ENCODE results near the gene NCK2. TPM values are rescaled to one million over a fixed set of nuclear protein-coding genes. Genes with fewer than 3 reads are reported as not detected.

NCK2 gene
- polyA plus RNA-seq, 1 of the 3 experiments (the other 2 are of a cell fraction): 42.8 TPM

DNA sequence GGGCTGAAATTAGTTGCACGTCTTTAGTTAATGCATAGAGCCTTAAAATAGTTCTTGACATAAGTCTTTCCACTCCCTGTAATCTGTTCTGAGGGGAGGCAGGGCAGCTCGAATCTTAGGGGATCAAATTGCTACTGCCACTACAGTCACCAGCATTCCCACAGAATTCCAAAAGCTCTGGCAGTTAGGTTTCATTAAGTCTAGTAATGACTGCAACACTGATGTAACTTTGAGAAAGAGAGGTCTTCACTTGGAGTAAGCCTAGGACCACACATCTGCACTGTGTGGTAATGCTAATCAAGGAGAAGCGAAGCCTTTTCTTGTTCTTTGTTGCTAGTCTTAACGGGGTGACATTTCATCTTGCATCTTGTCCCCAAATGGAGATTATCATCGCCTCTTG, 19.3 kb upstream of the NCK2 start:
- Histone ChIP-seq H3K27ac (ENCODE audit: low read depth in 2 of 2, low read length in 1 of 2) (no peak overlapping the region), H3K9ac (no peak overlapping the region), H3F3A (replicated peaks; ENCODE audit: insufficient read depth) (no peaks in the 10 kb centered on the region), H3K4me3 (ENCODE audit: low read depth in 2 of 2, low read length in 1 of 2) (no peak overlapping the region), H3K9me2 (no peaks in the 10 kb centered on the region), H3K79me2 (ENCODE audit: insufficient read depth) (no peaks in the 10 kb centered on the region), H4K20me1 (ENCODE audit: insufficient read depth) (no peaks in the 10 kb centered on the region), H3K4me2 (no peak overlapping the region), H3K36me3 (replicated peaks in 1 of 2; ENCODE audit: control insufficient read depth in 1 of 2, insufficient read depth in 2 of 2, low read length in 1 of 2) (no peaks in the 10 kb centered on the region), H3K27me3 (ENCODE audit: insufficient read depth) (no peaks in the 10 kb centered on the region), H3K9me3 (no peaks in the 10 kb centered on the region), H2AFZ (ENCODE audit: low read depth) (no peak overlapping the region), H3K4me1 (ENCODE audit: control insufficient read depth in 1 of 2, insufficient read depth in 2 of 2, low read depth in 1 of 2, low read length in 1 of 2) (no peaks in the 10 kb centered on the region)
- TF ChIP-seq CHD2 (IDR thresholded peaks at IDR 0.05; ENCODE audit: low read length, partially characterized antibody): no peak
- no peak for TF ChIP-seq TEAD4 (IDR thresholded peaks at IDR 0.05; ENCODE audit: borderline replicate concordance, insufficient read depth)
- TF ChIP-seq MEF2A (IDR thresholded peaks at IDR 0.05; ENCODE audit: borderline replicate concordance, low read depth): no peak
- TF ChIP-seq POLR2AphosphoS5 (IDR thresholded peaks at IDR 0.05; ENCODE audit: low read depth, low read length): no peak
- no peak for DNase-seq
- WGBS (ENCODE audit: low lambda C conversion rate): 39% methylated on average over 5 of the region's 5 CpGs
- CTCF ChIA-PET: no interaction called here
- POLR2A ChIA-PET: no interaction called here

DNA sequence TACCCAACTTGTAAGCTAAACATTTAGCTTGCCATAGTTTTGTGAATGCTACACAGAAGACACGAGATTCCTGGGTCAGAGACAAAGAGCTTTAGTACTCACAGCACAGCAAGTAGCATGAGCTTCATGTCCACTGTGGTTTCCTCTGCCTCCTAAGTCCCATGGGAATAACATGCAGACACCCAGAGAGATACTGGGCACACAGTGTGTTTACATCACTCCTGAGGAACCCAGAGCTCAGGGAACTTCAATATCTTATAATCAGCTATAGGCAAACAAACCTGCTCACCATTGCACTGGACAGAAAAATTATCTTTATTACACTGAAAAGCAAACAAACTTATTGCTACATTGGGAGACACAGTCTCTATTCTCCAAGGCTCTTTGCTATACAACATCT, 14.5 kb upstream of the NCK2 start:
- Histone ChIP-seq H3K4me2 (no peak overlapping the region), H3K27ac (ENCODE audit: low read depth in 2 of 2, low read length in 1 of 2) (no peak overlapping the region), H3K4me3 (ENCODE audit: low read depth in 2 of 2, low read length in 1 of 2) (no peak overlapping the region), H3K4me1 (ENCODE audit: control insufficient read depth in 1 of 2, insufficient read depth in 2 of 2, low read depth in 1 of 2, low read length in 1 of 2) (0 out of 4 replicates have a peak, but pooled peaks cover 0 to 3% of the 10 kb centered on the region in 2 experiments), H3K79me2 (ENCODE audit: insufficient read depth) (no peaks in the 10 kb centered on the region), H2AFZ (ENCODE audit: low read depth) (no peak overlapping the region), H4K20me1 (ENCODE audit: insufficient read depth) (no peaks in the 10 kb centered on the region), H3K9ac (no peak overlapping the region), H3K9me2 (no peaks in the 10 kb centered on the region), H3K9me3 (no peaks in the 10 kb centered on the region), H3K36me3 (replicated peaks in 1 of 2; ENCODE audit: control insufficient read depth in 1 of 2, insufficient read depth in 2 of 2, low read length in 1 of 2) (no peaks in the 10 kb centered on the region), H3K27me3 (ENCODE audit: insufficient read depth) (no peaks in the 10 kb centered on the region), H3F3A (replicated peaks; ENCODE audit: insufficient read depth) (no peaks in the 10 kb centered on the region)
- CTCF ChIA-PET: no interaction called here
- no peak for DNase-seq
- TF ChIP-seq RAD21 (IDR thresholded peaks at IDR 0.05; ENCODE audit: low read length) (no peak), POLR2AphosphoS5 (IDR thresholded peaks at IDR 0.05; ENCODE audit: low read depth, low read length) (no peak), YY1 (IDR thresholded peaks at IDR 0.05; ENCODE audit: low read depth) (no peak), EZH2phosphoT487 (IDR thresholded peaks at IDR 0.05; ENCODE audit: borderline replicate concordance, low read depth) (no peak), MEF2A (IDR thresholded peaks at IDR 0.05; ENCODE audit: borderline replicate concordance, low read depth) (no peak), MXI1 (IDR thresholded peaks at IDR 0.05; ENCODE audit: low read depth, low read length) (no peak), CHD2 (IDR thresholded peaks at IDR 0.05; ENCODE audit: low read length, partially characterized antibody) (no peak), GATA2 (CRISPR knock-in tag; IDR thresholded peaks at IDR 0.05) (no peak)
- TF ChIP-seq, protein P1, sequence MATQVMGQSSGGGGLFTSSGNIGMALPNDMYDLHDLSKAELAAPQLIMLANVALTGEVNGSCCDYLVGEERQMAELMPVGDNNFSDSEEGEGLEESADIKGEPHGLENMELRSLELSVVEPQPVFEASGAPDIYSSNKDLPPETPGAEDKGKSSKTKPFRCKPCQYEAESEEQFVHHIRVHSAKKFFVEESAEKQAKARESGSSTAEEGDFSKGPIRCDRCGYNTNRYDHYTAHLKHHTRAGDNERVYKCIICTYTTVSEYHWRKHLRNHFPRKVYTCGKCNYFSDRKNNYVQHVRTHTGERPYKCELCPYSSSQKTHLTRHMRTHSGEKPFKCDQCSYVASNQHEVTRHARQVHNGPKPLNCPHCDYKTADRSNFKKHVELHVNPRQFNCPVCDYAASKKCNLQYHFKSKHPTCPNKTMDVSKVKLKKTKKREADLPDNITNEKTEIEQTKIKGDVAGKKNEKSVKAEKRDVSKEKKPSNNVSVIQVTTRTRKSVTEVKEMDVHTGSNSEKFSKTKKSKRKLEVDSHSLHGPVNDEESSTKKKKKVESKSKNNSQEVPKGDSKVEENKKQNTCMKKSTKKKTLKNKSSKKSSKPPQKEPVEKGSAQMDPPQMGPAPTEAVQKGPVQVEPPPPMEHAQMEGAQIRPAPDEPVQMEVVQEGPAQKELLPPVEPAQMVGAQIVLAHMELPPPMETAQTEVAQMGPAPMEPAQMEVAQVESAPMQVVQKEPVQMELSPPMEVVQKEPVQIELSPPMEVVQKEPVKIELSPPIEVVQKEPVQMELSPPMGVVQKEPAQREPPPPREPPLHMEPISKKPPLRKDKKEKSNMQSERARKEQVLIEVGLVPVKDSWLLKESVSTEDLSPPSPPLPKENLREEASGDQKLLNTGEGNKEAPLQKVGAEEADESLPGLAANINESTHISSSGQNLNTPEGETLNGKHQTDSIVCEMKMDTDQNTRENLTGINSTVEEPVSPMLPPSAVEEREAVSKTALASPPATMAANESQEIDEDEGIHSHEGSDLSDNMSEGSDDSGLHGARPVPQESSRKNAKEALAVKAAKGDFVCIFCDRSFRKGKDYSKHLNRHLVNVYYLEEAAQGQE (IDR thresholded peaks at IDR 0.05; ENCODE audit: low read depth, low read length): no peak
- 7% methylated on average over 1 of the region's 1 CpG for WGBS (ENCODE audit: low lambda C conversion rate)
- POLR2A ChIA-PET: no interaction called here

Data from SK-N-SH (cell line).